Naive B cell (primary cell): ENCODE measurements around the gene RTF2. TPM values are rescaled to one million over a fixed set of nuclear protein-coding genes. Genes with fewer than 3 reads are reported as not detected.

Source experiments
- ATAC-seq, 2 donors: fragments of 150-1000 bp; cut with Tn5 transposase; 2 replicates each; pipeline ENCODE4 v1.10.0; 2021; ENCODE audit warnings: low read depth in 2 of 2, mild to moderate bottlenecking in 2 of 2, moderate library complexity in 2 of 2
- DNase-seq: peaks from one replicate; pipeline ENCODE4 v3.0.0; 2022
- H3K27ac Mint-ChIP-seq, 6 donors: one replicate each; pipeline ENCODE4 v1.8.0; 2020 to 2022; ENCODE audit warnings: mild to moderate bottlenecking in 6 of 6, mixed read lengths in 6 of 6, moderate library complexity in 5 of 6, inconsistent platforms in 2 of 6
- H3K27me3 Mint-ChIP-seq, 3 donors: one replicate each; pipeline ENCODE4 v1.8.0; 2021 to 2022; ENCODE audit warnings: mixed read lengths in 3 of 3, mild to moderate bottlenecking in 1 of 3
- H3K36me3 Mint-ChIP-seq, 2 donors: one replicate each; pipeline ENCODE4 v1.8.0; 2020 to 2022; ENCODE audit warnings: mixed read lengths in 2 of 2, inconsistent platforms in 1 of 2, mild to moderate bottlenecking in 1 of 2
- H3K4me1 Mint-ChIP-seq, 3 donors: one replicate each; pipeline ENCODE4 v1.8.0; 2020 to 2022; ENCODE audit warnings: mixed read lengths in 3 of 3, inconsistent platforms in 1 of 3, mild to moderate bottlenecking in 1 of 3, moderate library complexity in 1 of 3
- H3K4me3 Mint-ChIP-seq, 8 donors: one replicate each; pipeline ENCODE4 v1.8.0; 2020 to 2022; ENCODE audit warnings: mild to moderate bottlenecking in 8 of 8, mixed read lengths in 8 of 8, moderate library complexity in 8 of 8, inconsistent platforms in 2 of 8
- H3K9me3 Mint-ChIP-seq, 7 donors: one replicate each; pipeline ENCODE4 v1.8.0; 2020 to 2022; ENCODE audit warnings: mixed read lengths in 7 of 7, mild to moderate bottlenecking in 5 of 7, inconsistent platforms in 2 of 7, moderate library complexity in 1 of 7
- polyA plus RNA-seq, 6 donors: library from polyadenylated mRNA; unstranded; fragments of 300-500 nt; fragmentation: Illumina TruSeq; gene quantifications; one replicate each; pipeline ENCODE4 v1.2.3, GENCODE V29; 2021; ENCODE audit warnings: low read depth in 6 of 6

The RTF2 gene
- polyA plus RNA-seq, 6 donors from 2014 or later: 130 to 152 (median 141) TPM

GRCh38 chr20:56442389-56443365 is 25.8 kb upstream of the RTF2 start:
- DNase-seq (no peak), ATAC-seq (no peak)
- Mint-ChIP-seq H3K27ac (peak overlapping the region in 1 of 6 donors; percentile 69), H3K9me3 (peaks cover 0 to 1% (median 0%) of the 10 kb centered on the region in 7 donors), H3K4me1 (peaks cover 9 to 25% (median 11%) of the 10 kb centered on the region in 3 donors), H3K4me3 (no peak overlapping the region), H3K27me3 (peaks cover 0 to 26% (median 12%) of the 10 kb centered on the region in 3 donors), H3K36me3 (no peaks in the 10 kb centered on the region)

GRCh38 chr20:56443654-56444540 is 24.5 kb upstream of the RTF2 start:
- Mint-ChIP-seq H3K4me1 (peaks cover 9 to 26% (median 11%) of the 10 kb centered on the region in 3 donors), H3K4me3 (no peak overlapping the region), H3K36me3 (no peaks in the 10 kb centered on the region), H3K27ac (peak overlapping the region in 1 of 6 donors; percentile 48), H3K27me3 (peaks cover 0 to 26% (median 12%) of the 10 kb centered on the region in 3 donors), H3K9me3 (peaks cover 0 to 1% (median 0%) of the 10 kb centered on the region in 7 donors)
- DNase-seq: no peak
- ATAC-seq: no peak

GRCh38 chr20:56445130-56445529 is 23.3 kb upstream of the RTF2 start:
- Mint-ChIP-seq H3K27me3 (peaks cover 0 to 26% (median 12%) of the 10 kb centered on the region in 3 donors), H3K27ac (peak overlapping the region in 1 of 6 donors; percentile 16), H3K4me1 (peaks cover 4 to 19% (median 8%) of the 10 kb centered on the region in 3 donors), H3K36me3 (no peaks in the 10 kb centered on the region), H3K9me3 (peaks cover 0 to 1% (median 0%) of the 10 kb centered on the region in 7 donors), H3K4me3 (no peak overlapping the region)
- ATAC-seq: no peak
- no peak for DNase-seq

GRCh38 chr20:56445540-56445939 is 22.9 kb upstream of the RTF2 start:
- no peak for ATAC-seq
- Mint-ChIP-seq H3K4me1 (peaks cover under 1 to 15% (median 4%) of the 10 kb centered on the region in 3 donors), H3K9me3 (peaks cover 0 to 1% (median 0%) of the 10 kb centered on the region in 7 donors)

GRCh38 chr20:56447227-56447626 is 21.2 kb upstream of the RTF2 start:
- DNase-seq (no peak), ATAC-seq (no peak)
- Mint-ChIP-seq H3K27ac (peak overlapping the region in 1 of 6 donors; percentile 61), H3K27me3 (peaks cover 0 to 26% (median 12%) of the 10 kb centered on the region in 3 donors), H3K4me1 (peaks cover 0 to 5% (median 2%) of the 10 kb centered on the region in 3 donors), H3K9me3 (peaks cover 0 to 1% (median 0%) of the 10 kb centered on the region in 7 donors), H3K4me3 (peak overlapping the region in 1 of 8 donors; percentile 61), H3K36me3 (no peaks in the 10 kb centered on the region)

More at GRCh38 chr20:56445540-56445939, 22.9 kb upstream of the RTF2 start:
- DNase-seq: no peak
- H3K27ac Mint-ChIP-seq: peak overlapping the region in 1 of 6 donors; percentile 86
- no peak overlapping the region for H3K4me3 Mint-ChIP-seq
- H3K36me3 Mint-ChIP-seq: no peaks in the 10 kb centered on the region
- peaks cover 0 to 26% (median 12%) of the 10 kb centered on the region in 3 donors for H3K27me3 Mint-ChIP-seq

- Mint-ChIP-seq H3K4me3 (no peak overlapping the region), H3K36me3 (no peaks in the 10 kb centered on the region), H3K4me1 (peaks cover 4 to 16% (median 7%) of the 10 kb centered on the region in 3 donors), H3K27ac (no peak overlapping the region), H3K9me3 (peaks cover 0 to 1% (median 0%) of the 10 kb centered on the region in 7 donors), H3K27me3 (peaks cover 0 to 12% (median 12%) of the 10 kb centered on the region in 3 donors)
- no peak for DNase-seq
- ATAC-seq: no peak
Measured at GRCh38 chr20:56449459-56449858, 19.0 kb upstream of the RTF2 start.

GRCh38 chr20:56451056-56451765 is 17.2 kb upstream of the RTF2 start:
- DNase-seq (no peak), ATAC-seq (no peak)
- Mint-ChIP-seq H3K36me3 (no peaks in the 10 kb centered on the region), H3K4me3 (no peak overlapping the region), H3K4me1 (peaks cover 4 to 16% (median 7%) of the 10 kb centered on the region in 3 donors), H3K9me3 (no peaks in the 10 kb centered on the region), H3K27ac (peak overlapping the region in 4 of 6 donors; percentile 31 to 88 (median 80)), H3K27me3 (no peaks in the 10 kb centered on the region)

GRCh38 chr20:56453352-56453751 is 15.1 kb upstream of the RTF2 start:
- Mint-ChIP-seq H3K4me1 (peaks cover 4 to 14% (median 7%) of the 10 kb centered on the region in 3 donors), H3K27ac (peak overlapping the region in 5 of 6 donors; percentile 76 to 99 (median 90)), H3K4me3 (peak overlapping the region in 2 of 8 donors; percentile 42 to 47), H3K27me3 (no peaks in the 10 kb centered on the region), H3K36me3 (no peaks in the 10 kb centered on the region), H3K9me3 (no peaks in the 10 kb centered on the region)
- DNase-seq (peak; percentile 24), ATAC-seq (peak; percentile 89 to 91)

- Mint-ChIP-seq H3K27ac (peak overlapping the region in 4 of 6 donors; percentile 36 to 90 (median 64)), H3K27me3 (no peaks in the 10 kb centered on the region), H3K4me1 (peaks cover 4 to 15% (median 7%) of the 10 kb centered on the region in 3 donors), H3K9me3 (no peaks in the 10 kb centered on the region), H3K4me3 (no peak overlapping the region), H3K36me3 (no peaks in the 10 kb centered on the region)
- DNase-seq (no peak), ATAC-seq (no peak)
Measured at GRCh38 chr20:56454754-56455153, 13.7 kb upstream of the RTF2 start.

GRCh38 chr20:56458206-56458821 is 10.1 kb upstream of the RTF2 start:
- DNase-seq (no peak), ATAC-seq (no peak)
- Mint-ChIP-seq H3K36me3 (no peaks in the 10 kb centered on the region), H3K27me3 (no peaks in the 10 kb centered on the region), H3K9me3 (no peaks in the 10 kb centered on the region), H3K27ac (peak overlapping the region in 1 of 6 donors; percentile 15), H3K4me1 (peaks cover 8 to 17% (median 13%) of the 10 kb centered on the region in 3 donors), H3K4me3 (no peak overlapping the region)

GRCh38 chr20:56460459-56460858 is 8.0 kb upstream of the RTF2 start:
- peak; percentile 95 to 98 for ATAC-seq
- peak; percentile 34 for DNase-seq
- Mint-ChIP-seq H3K9me3 (no peaks in the 10 kb centered on the region), H3K4me3 (no peak overlapping the region), H3K36me3 (no peaks in the 10 kb centered on the region), H3K27ac (peak overlapping the region in 4 of 6 donors; percentile 56 to 85 (median 61)), H3K4me1 (peaks cover 5 to 13% (median 7%) of the 10 kb centered on the region in 3 donors), H3K27me3 (no peaks in the 10 kb centered on the region)

- Mint-ChIP-seq H3K27ac (no peak overlapping the region), H3K36me3 (no peaks in the 10 kb centered on the region), H3K4me1 (peaks cover 12 to 24% (median 17%) of the 10 kb centered on the region in 3 donors), H3K4me3 (no peak overlapping the region), H3K27me3 (no peaks in the 10 kb centered on the region), H3K9me3 (no peaks in the 10 kb centered on the region)
- ATAC-seq: no peak
- DNase-seq: no peak
Measured at GRCh38 chr20:56461576-56461975, 6.9 kb upstream of the RTF2 start.
